Thyroid gland (tissue), 4 donors: ENCODE data around the gene FOXK1.
A peak's percentile ranks its signal among the peaks of the same experiment; 100 is the strongest.

ENCODE experiments used
- CTCF ChIP-seq, 6 experiments: fragments of 200-600 bp in 3 of 6; fragments of 450-650 bp in 3 of 6; sonication (generic) in 3 of 6; IDR thresholded peaks; one replicate each; pipeline ENCODE4 v1.5.1; 2016 to 2019; ENCODE audit warnings: antibody characterized with exemption in 6 of 6, mild to moderate bottlenecking in 2 of 6, inconsistent platforms in 1 of 6, moderate library complexity in 1 of 6
- POLR2A ChIP-seq, 2 donors: fragments of 450-650 bp; IDR thresholded peaks; one replicate each; pipeline ENCODE4 v1.6.1; 2017; ENCODE audit warnings: antibody characterized with exemption in 2 of 2, mild to moderate bottlenecking in 2 of 2, moderate library complexity in 1 of 2

- TF ChIP-seq CTCF (IDR thresholded peaks at IDR 0.05), result peak; percentile 67 to 93 (median 87)
- no peak for TF ChIP-seq POLR2A (IDR thresholded peaks at IDR 0.05)
Observed at GRCh38 chr7:4753598-4754432, 71.7 kb downstream of the FOXK1 start.
